Measurements from ENCODE around the gene ASB5. TPM values are rescaled to one million over a fixed set of nuclear protein-coding genes. Genes with fewer than 3 reads are reported as not detected.
"Not testable (repeated sequence)": the region's sequence is repeated elsewhere in the genome, so short reads cannot be mapped to it uniquely, and the experiment has no call there.

The ASB5 gene
- total RNA-seq, 4 donors from 2014 or later, result not detected

DNA sequence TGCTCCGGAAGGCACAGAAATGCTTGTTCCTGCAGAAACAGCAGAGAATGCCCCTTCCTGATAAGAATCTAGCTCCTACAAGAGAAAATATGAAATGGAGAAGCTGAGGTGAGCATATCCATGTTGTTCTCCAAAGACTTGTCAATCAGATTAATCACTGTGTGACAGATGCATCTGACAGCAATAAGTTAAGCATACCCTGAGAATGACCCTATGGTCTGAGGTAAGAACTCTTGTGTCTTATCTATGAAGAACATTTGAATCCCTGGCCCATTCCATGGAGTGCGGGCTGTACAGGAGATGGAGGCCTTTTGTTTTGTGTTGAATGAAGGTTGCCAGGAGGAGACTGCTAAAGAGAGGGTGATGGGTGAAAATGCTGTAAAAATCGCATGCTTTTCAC lies 21.5 kb upstream of the ASB5 start:
- Histone ChIP-seq H3K9me3 (no peaks in the 10 kb centered on the region), H3K36me3 (no peaks in the 10 kb centered on the region), H3K27ac (no peak overlapping the region), H3K4me1 (no peaks in the 10 kb centered on the region), H3K4me3 (no peak overlapping the region), H3K27me3 (no peaks in the 10 kb centered on the region)
- TF ChIP-seq POLR2A (IDR thresholded peaks at IDR 0.05) (no peak), CTCF (IDR thresholded peaks at IDR 0.05) (no peak)
- no peak for DNase-seq

GRCh38 chr4:176289561-176289960 lies 20.5 kb upstream of the ASB5 start:
- TF ChIP-seq CTCF (IDR thresholded peaks at IDR 0.05), result no peak
- no peak for TF ChIP-seq POLR2A (IDR thresholded peaks at IDR 0.05)
- Histone ChIP-seq H3K27me3 (no peaks in the 10 kb centered on the region), H3K27ac (no peak overlapping the region), H3K9me3 (no peaks in the 10 kb centered on the region), H3K4me3 (no peak overlapping the region), H3K4me1 (no peaks in the 10 kb centered on the region), H3K36me3 (no peaks in the 10 kb centered on the region)
- no peak for DNase-seq

- no peaks in the 10 kb centered on the region for H3K36me3 ChIP-seq
- no peaks in the 10 kb centered on the region for H3K4me1 ChIP-seq
- no peaks in the 10 kb centered on the region for H3K9me3 ChIP-seq
- no peak overlapping the region for H3K4me3 ChIP-seq
- no peak for TF ChIP-seq POLR2A (IDR thresholded peaks at IDR 0.05)
- TF ChIP-seq CTCF (IDR thresholded peaks at IDR 0.05), result no peak
- H3K27ac ChIP-seq, result no peak overlapping the region
- no peaks in the 10 kb centered on the region for H3K27me3 ChIP-seq
- DNase-seq, result no peak
Observed at GRCh38 chr4:176288020-176288419, 19.0 kb upstream of the ASB5 start.

GRCh38 chr4:176287546-176287945 lies 18.5 kb upstream of the ASB5 start:
- Histone ChIP-seq H3K4me1 (no peaks in the 10 kb centered on the region), H3K27ac (no peak overlapping the region), H3K27me3 (no peaks in the 10 kb centered on the region), H3K36me3 (no peaks in the 10 kb centered on the region), H3K4me3 (no peak overlapping the region), H3K9me3 (no peaks in the 10 kb centered on the region)
- DNase-seq, result no peak
- TF ChIP-seq POLR2A (IDR thresholded peaks at IDR 0.05) (no peak), CTCF (IDR thresholded peaks at IDR 0.05) (no peak)

DNA sequence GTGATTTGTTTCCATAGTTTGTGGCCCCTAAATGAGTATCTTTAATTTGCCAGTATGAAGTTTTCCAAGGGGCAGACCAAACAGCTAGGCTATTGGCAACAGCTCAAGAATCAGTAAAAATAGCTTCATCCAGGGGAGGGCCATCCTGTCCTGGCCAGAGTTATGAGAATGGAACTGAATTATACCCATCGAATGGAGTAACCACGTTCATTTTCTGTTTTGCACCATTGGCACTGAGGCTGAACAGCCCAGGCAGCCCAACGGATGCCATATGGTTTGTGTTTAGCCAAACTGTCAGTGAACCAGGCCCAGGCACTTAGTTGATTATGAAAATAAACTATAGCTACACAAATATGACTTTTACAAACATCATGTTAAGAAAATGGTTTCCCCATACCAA lies 17.7 kb upstream of the ASB5 start:
- H3K4me3 ChIP-seq, result no peak overlapping the region
- no peak overlapping the region for H3K27ac ChIP-seq
- H3K27me3 ChIP-seq, result no peaks in the 10 kb centered on the region
- H3K4me1 ChIP-seq, result no peaks in the 10 kb centered on the region
- DNase-seq, result no peak
- TF ChIP-seq POLR2A (IDR thresholded peaks at IDR 0.05) (no peak), CTCF (IDR thresholded peaks at IDR 0.05) (no peak)
- no peaks in the 10 kb centered on the region for H3K36me3 ChIP-seq
- H3K9me3 ChIP-seq, result no peaks in the 10 kb centered on the region

DNA sequence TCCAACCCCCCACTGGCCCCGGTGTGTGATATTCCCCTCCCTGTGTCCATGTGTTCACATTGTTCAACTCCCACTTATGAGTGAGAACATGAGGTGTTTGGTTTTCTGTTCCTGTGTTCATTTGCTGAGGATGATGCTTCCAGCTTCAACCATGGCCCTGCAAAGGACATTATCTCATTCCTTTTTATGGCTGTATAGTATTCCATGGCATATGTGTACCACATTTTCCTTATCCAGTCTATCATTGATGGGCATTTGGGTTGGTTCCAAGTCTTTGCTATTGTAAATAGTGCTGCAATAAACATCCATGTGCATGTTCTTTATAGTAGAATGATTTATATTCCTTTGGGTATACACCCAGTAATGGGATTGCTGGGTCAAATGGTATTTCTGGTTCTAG lies 10.5 kb upstream of the ASB5 start:
- DNase-seq, H3K9me3 ChIP-seq, H3K27ac ChIP-seq, H3K36me3 ChIP-seq, H3K27me3 ChIP-seq, H3K4me1 ChIP-seq, H3K4me3 ChIP-seq: not testable (repeated sequence)

Measured in Peyer's patch (tissue), 4 donors.